ENCODE data around the gene SRGAP3. TPM values are rescaled to one million over a fixed set of nuclear protein-coding genes. Genes with fewer than 3 reads are reported as not detected.

Gene SRGAP3
- total RNA-seq, 4 donors from 2014 or later: 6.7 to 24.8 (median 19.7) TPM

DNA sequence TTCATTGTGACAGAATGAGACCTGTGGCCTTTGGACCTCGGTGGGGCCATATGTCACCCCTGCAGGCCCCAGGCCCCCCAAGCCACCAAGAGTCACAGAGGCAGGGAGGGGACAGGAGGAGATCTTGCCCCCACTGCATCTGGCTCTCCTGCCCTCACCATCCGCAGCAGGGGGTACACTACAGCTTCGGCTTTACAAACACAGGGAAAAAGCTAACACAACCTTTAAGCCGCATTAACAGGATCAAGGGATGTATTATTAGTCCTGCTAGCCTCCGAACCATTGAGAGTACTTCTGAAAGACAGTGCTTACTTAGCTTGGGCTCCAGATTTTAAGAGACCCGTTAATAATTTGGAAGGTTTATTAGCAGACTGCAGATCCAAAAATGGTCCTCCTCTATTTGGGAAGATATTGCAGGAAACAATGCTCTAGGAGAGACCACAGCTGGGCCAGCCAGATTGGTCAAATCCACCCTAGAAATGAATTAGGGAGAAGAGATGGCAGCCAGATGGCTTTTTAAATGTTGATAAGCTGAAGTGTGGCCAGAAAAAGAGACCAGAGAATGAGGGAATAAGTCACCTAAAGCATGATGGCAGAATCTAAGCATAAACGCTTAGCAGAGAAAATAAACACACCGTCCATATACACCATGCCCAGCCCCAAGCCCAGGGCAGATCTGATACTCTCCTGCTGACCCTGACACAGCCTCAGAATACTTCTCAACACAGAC is 31.5 kb downstream of the SRGAP3 start:
- TF ChIP-seq POLR2A (IDR thresholded peaks at IDR 0.05): no peak
- TF ChIP-seq, protein P1, sequence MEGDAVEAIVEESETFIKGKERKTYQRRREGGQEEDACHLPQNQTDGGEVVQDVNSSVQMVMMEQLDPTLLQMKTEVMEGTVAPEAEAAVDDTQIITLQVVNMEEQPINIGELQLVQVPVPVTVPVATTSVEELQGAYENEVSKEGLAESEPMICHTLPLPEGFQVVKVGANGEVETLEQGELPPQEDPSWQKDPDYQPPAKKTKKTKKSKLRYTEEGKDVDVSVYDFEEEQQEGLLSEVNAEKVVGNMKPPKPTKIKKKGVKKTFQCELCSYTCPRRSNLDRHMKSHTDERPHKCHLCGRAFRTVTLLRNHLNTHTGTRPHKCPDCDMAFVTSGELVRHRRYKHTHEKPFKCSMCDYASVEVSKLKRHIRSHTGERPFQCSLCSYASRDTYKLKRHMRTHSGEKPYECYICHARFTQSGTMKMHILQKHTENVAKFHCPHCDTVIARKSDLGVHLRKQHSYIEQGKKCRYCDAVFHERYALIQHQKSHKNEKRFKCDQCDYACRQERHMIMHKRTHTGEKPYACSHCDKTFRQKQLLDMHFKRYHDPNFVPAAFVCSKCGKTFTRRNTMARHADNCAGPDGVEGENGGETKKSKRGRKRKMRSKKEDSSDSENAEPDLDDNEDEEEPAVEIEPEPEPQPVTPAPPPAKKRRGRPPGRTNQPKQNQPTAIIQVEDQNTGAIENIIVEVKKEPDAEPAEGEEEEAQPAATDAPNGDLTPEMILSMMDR (IDR thresholded peaks at IDR 0.05): no peak
- DNase-seq: no peak
- Histone ChIP-seq H3K9me3 (no peaks in the 10 kb centered on the region), H3K4me1 (no peaks in the 10 kb centered on the region), H3K36me3 (no peaks in the 10 kb centered on the region), H3K27ac (no peak overlapping the region), H3K4me3 (no peak overlapping the region), H3K27me3 (no peaks in the 10 kb centered on the region)

DNA sequence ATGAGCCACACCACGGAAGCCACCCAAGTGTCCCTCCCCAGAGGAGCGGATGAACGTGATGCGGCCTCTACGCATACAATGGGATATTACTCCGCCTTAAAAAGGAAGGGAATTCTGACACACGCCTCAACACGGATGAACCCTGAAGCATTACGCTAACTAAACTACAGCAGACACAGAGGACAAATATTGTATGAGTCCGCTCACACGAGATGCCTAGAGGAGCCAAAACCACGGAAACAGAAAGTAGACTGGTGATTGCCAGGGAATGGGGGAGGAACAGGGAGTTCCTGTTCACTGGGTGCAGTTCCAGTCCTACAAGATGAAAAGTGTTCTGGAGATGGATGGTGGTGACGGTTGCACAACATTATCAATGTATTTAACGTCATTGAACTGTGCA is 32.7 kb downstream of the SRGAP3 start:
- Histone ChIP-seq H3K36me3 (no peaks in the 10 kb centered on the region), H3K4me3 (no peak overlapping the region), H3K27ac (no peak overlapping the region), H3K4me1 (no peaks in the 10 kb centered on the region), H3K27me3 (no peaks in the 10 kb centered on the region), H3K9me3 (no peaks in the 10 kb centered on the region)
- TF ChIP-seq, protein P1 (IDR thresholded peaks at IDR 0.05): no peak
- TF ChIP-seq POLR2A (IDR thresholded peaks at IDR 0.05): no peak
- no peak for DNase-seq

DNA sequence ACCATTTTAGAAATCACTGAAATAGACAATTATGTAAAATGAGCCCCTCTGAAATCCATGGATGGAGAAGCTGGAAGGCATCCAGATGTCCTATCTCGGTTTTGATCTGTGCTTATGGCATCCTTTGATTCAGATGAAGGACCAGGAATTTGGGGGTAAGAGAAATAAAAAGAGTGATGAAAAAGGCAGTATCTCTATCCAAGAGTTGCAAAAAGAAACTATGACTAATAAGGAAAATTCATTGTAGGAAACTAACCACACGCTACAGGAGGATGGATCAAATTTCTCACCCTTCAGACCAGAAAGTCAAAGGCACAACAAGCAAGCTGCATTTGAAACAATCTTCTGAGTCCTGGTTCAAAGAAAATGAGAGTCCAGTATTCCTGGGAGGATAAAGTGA is 34.8 kb downstream of the SRGAP3 start:
- TF ChIP-seq, protein P1 (IDR thresholded peaks at IDR 0.05): no peak
- TF ChIP-seq POLR2A (IDR thresholded peaks at IDR 0.05): no peak
- H3K27ac ChIP-seq: no peak overlapping the region
- H3K4me3 ChIP-seq: no peak overlapping the region
- H3K9me3 ChIP-seq: no peaks in the 10 kb centered on the region
- no peak for DNase-seq
- no peaks in the 10 kb centered on the region for H3K36me3 ChIP-seq
- H3K4me1 ChIP-seq: no peaks in the 10 kb centered on the region
- no peaks in the 10 kb centered on the region for H3K27me3 ChIP-seq

DNA sequence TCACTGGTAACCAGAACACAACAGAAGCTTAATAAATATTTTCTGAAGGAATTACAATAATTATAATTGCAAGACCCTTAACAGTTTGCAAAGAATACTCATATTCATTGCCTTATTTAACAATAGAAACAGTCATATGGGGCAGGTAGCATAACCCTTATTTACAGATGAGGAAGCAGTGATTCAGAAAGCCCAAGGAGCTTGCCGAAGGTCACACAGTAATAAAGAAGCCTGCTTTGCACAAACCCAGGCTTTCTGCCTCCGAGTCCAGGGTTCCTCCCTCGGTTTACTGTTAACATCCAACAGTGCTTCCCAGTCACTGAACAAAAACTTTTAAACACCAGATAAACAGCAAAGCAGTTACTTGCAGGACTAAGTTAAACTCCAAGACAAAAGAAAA is 35.3 kb downstream of the SRGAP3 start:
- Histone ChIP-seq H3K9me3 (no peaks in the 10 kb centered on the region), H3K27me3 (no peaks in the 10 kb centered on the region), H3K4me3 (no peak overlapping the region), H3K36me3 (no peaks in the 10 kb centered on the region), H3K27ac (no peak overlapping the region), H3K4me1 (no peaks in the 10 kb centered on the region)
- TF ChIP-seq, protein P1 (IDR thresholded peaks at IDR 0.05): no peak
- TF ChIP-seq POLR2A (IDR thresholded peaks at IDR 0.05): no peak
- no peak for DNase-seq

DNA sequence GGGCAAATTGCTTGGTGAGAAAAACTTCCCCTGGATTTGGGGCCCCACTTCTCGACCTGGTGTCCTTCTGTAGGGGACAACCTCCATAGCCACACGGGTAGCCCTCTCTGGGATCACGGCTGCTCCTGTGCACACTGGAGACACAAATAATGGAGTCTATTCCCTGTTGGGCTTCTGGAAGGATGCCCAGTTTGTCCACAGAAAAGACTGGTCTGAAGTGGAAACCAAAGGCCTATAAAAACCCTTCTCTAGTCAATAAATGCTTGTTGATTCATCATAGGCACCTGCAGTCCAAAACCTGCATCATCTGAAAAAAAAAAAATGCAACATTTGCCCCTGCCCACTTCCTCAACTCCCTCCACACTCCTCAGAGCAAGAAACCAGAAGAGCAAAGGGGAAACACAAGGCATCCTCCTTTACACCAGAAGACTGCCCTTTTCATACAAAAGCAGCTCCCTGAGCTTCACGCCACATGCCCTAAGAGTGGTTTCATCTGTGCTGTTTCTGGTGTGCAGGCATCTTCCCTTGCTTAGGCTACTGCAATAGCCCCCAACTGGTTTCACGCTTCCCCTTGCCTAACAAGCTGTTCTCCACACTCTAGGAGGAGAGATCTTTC is 36.3 kb downstream of the SRGAP3 start:
- DNase-seq: no peak
- H3K9me3 ChIP-seq: no peaks in the 10 kb centered on the region
- H3K4me3 ChIP-seq: no peak overlapping the region
- H3K36me3 ChIP-seq: no peaks in the 10 kb centered on the region
- TF ChIP-seq, protein P1 (IDR thresholded peaks at IDR 0.05): no peak
- no peak for TF ChIP-seq POLR2A (IDR thresholded peaks at IDR 0.05)
- H3K4me1 ChIP-seq: no peaks in the 10 kb centered on the region
- no peak overlapping the region for H3K27ac ChIP-seq
- no peaks in the 10 kb centered on the region for H3K27me3 ChIP-seq
